ENCODE data around the gene FOXJ3.
A peak's percentile ranks its signal among the peaks of the same experiment; 100 is the strongest.

The FOXJ3 gene

GRCh38 chr1:42266253-42267135 lies 68.5 kb downstream of the FOXJ3 start:
- Mint-ChIP-seq H3K4me1 (peaks cover 31% of the 10 kb centered on the region), H3K36me3 (peaks cover 19% of the 10 kb centered on the region), H3K27me3 (no peaks in the 10 kb centered on the region), H3K4me3 (no peak overlapping the region), H3K9me3 (no peaks in the 10 kb centered on the region), H3K27ac (peak overlapping the region; percentile 2)
- DNase-seq (ENCODE audit: low spot score in 2 of 2) (no peak), ATAC-seq (ENCODE audit: low read depth) (no peak)

- Mint-ChIP-seq H3K27me3 (no peaks in the 10 kb centered on the region), H3K4me1 (peaks cover 27% of the 10 kb centered on the region), H3K27ac (peak overlapping the region; percentile 35), H3K9me3 (no peaks in the 10 kb centered on the region), H3K4me3 (no peak overlapping the region), H3K36me3 (peaks cover 25% of the 10 kb centered on the region)
- DNase-seq (ENCODE audit: low spot score in 2 of 2) (no peak), ATAC-seq (ENCODE audit: low read depth) (no peak)
Observed at GRCh38 chr1:42264511-42265190, 70.4 kb downstream of the FOXJ3 start.

- Mint-ChIP-seq H3K4me3 (no peak overlapping the region), H3K9me3 (no peaks in the 10 kb centered on the region)
Observed at GRCh38 chr1:42263019-42263418, 72.0 kb downstream of the FOXJ3 start.

GRCh38 chr1:42260376-42261070 lies 74.5 kb downstream of the FOXJ3 start:
- H3K27ac Mint-ChIP-seq = peak overlapping the region; percentile 37
- peaks cover 25% of the 10 kb centered on the region for H3K36me3 Mint-ChIP-seq
- H3K4me1 Mint-ChIP-seq = peaks cover 14% of the 10 kb centered on the region
- H3K9me3 Mint-ChIP-seq = no peaks in the 10 kb centered on the region
- H3K27me3 Mint-ChIP-seq = no peaks in the 10 kb centered on the region
- no peak for ATAC-seq (ENCODE audit: low read depth)
- H3K4me3 Mint-ChIP-seq = no peak overlapping the region
- no peak for DNase-seq (ENCODE audit: low spot score in 2 of 2)

More at GRCh38 chr1:42263019-42263418, 72.0 kb downstream of the FOXJ3 start:
- H3K27me3 Mint-ChIP-seq = no peaks in the 10 kb centered on the region
- no peak for DNase-seq (ENCODE audit: low spot score in 2 of 2)
- H3K27ac Mint-ChIP-seq = no peak overlapping the region
- peaks cover 28% of the 10 kb centered on the region for H3K4me1 Mint-ChIP-seq
- ATAC-seq (ENCODE audit: low read depth) = no peak
- H3K36me3 Mint-ChIP-seq = peaks cover 28% of the 10 kb centered on the region

- H3K36me3 Mint-ChIP-seq = peaks cover 30% of the 10 kb centered on the region
Observed at GRCh38 chr1:42259739-42260064, 75.3 kb downstream of the FOXJ3 start.

GRCh38 chr1:42259059-42259738 lies 75.8 kb downstream of the FOXJ3 start:
- Mint-ChIP-seq H3K36me3 (peaks cover 27% of the 10 kb centered on the region), H3K4me1 (peaks cover 14% of the 10 kb centered on the region), H3K4me3 (no peak overlapping the region), H3K27me3 (no peaks in the 10 kb centered on the region), H3K27ac (peak overlapping the region; percentile 9), H3K9me3 (peaks cover 2% of the 10 kb centered on the region)
- DNase-seq (ENCODE audit: low spot score in 2 of 2) (no peak), ATAC-seq (ENCODE audit: low read depth) (no peak)

More at GRCh38 chr1:42259739-42260064, 75.3 kb downstream of the FOXJ3 start:
- Mint-ChIP-seq H3K4me1 (peaks cover 14% of the 10 kb centered on the region), H3K4me3 (no peak overlapping the region), H3K9me3 (peaks cover 2% of the 10 kb centered on the region), H3K27me3 (no peaks in the 10 kb centered on the region), H3K27ac (peak overlapping the region; percentile 9)
- DNase-seq (ENCODE audit: low spot score in 2 of 2) = no peak
- no peak for ATAC-seq (ENCODE audit: low read depth)

- ATAC-seq (ENCODE audit: low read depth) (no peak), DNase-seq (ENCODE audit: low spot score in 2 of 2) (no peak)
- H3K9me3 Mint-ChIP-seq = peaks cover 2% of the 10 kb centered on the region
- H3K27ac Mint-ChIP-seq = peak overlapping the region; percentile 1
- H3K36me3 Mint-ChIP-seq = peaks cover 23% of the 10 kb centered on the region
- H3K4me1 Mint-ChIP-seq = peaks cover 14% of the 10 kb centered on the region
- H3K27me3 Mint-ChIP-seq = no peaks in the 10 kb centered on the region
- H3K4me3 Mint-ChIP-seq = no peak overlapping the region
Observed at GRCh38 chr1:42258218-42258617, 76.8 kb downstream of the FOXJ3 start.

- DNase-seq (ENCODE audit: low spot score in 2 of 2) (no peak), ATAC-seq (ENCODE audit: low read depth) (no peak)
- no peak overlapping the region for H3K27ac Mint-ChIP-seq
- H3K4me1 Mint-ChIP-seq = peaks cover 11% of the 10 kb centered on the region
- peaks cover 3% of the 10 kb centered on the region for H3K9me3 Mint-ChIP-seq
- peaks cover 36% of the 10 kb centered on the region for H3K36me3 Mint-ChIP-seq
- no peaks in the 10 kb centered on the region for H3K27me3 Mint-ChIP-seq
- no peak overlapping the region for H3K4me3 Mint-ChIP-seq
Observed at GRCh38 chr1:42251042-42251441, 84.0 kb downstream of the FOXJ3 start.

GRCh38 chr1:42250164-42250563 lies 84.9 kb downstream of the FOXJ3 start:
- no peak overlapping the region for H3K27ac Mint-ChIP-seq
- DNase-seq (ENCODE audit: low spot score in 2 of 2) (no peak), ATAC-seq (ENCODE audit: low read depth) (no peak)
- H3K27me3 Mint-ChIP-seq = no peaks in the 10 kb centered on the region
- H3K4me1 Mint-ChIP-seq = peaks cover 19% of the 10 kb centered on the region
- peaks cover 41% of the 10 kb centered on the region for H3K36me3 Mint-ChIP-seq
- H3K4me3 Mint-ChIP-seq = no peak overlapping the region
- peaks cover 3% of the 10 kb centered on the region for H3K9me3 Mint-ChIP-seq

- ATAC-seq (ENCODE audit: low read depth) = no peak
- DNase-seq (ENCODE audit: low spot score in 2 of 2) = no peak
- H3K27ac Mint-ChIP-seq = peak overlapping the region; percentile 8
- H3K4me1 Mint-ChIP-seq = peaks cover 35% of the 10 kb centered on the region
- no peak overlapping the region for H3K4me3 Mint-ChIP-seq
- peaks cover 63% of the 10 kb centered on the region for H3K36me3 Mint-ChIP-seq
- H3K27me3 Mint-ChIP-seq = no peaks in the 10 kb centered on the region
- H3K9me3 Mint-ChIP-seq = peaks cover 13% of the 10 kb centered on the region
Observed at GRCh38 chr1:42240966-42241755, 93.9 kb downstream of the FOXJ3 start.

- Mint-ChIP-seq H3K36me3 (peaks cover 51% of the 10 kb centered on the region), H3K4me3 (no peak overlapping the region), H3K9me3 (peaks cover 13% of the 10 kb centered on the region), H3K4me1 (peaks cover 24% of the 10 kb centered on the region), H3K27ac (no peak overlapping the region), H3K27me3 (no peaks in the 10 kb centered on the region)
- DNase-seq (ENCODE audit: low spot score in 2 of 2) = no peak
- no peak for ATAC-seq (ENCODE audit: low read depth)
Observed at GRCh38 chr1:42239555-42239954, 95.5 kb downstream of the FOXJ3 start.

GRCh38 chr1:42239041-42239440 lies 96.0 kb downstream of the FOXJ3 start:
- Mint-ChIP-seq H3K9me3 (peaks cover 11% of the 10 kb centered on the region), H3K4me1 (peaks cover 21% of the 10 kb centered on the region), H3K27ac (peak overlapping the region; percentile 62), H3K27me3 (no peaks in the 10 kb centered on the region), H3K4me3 (no peak overlapping the region), H3K36me3 (peaks cover 48% of the 10 kb centered on the region)
- DNase-seq (ENCODE audit: low spot score in 2 of 2) = no peak
- no peak for ATAC-seq (ENCODE audit: low read depth)

- peaks cover 8% of the 10 kb centered on the region for H3K4me1 Mint-ChIP-seq
- ATAC-seq (ENCODE audit: low read depth) (no peak), DNase-seq (ENCODE audit: low spot score in 2 of 2) (no peak)
- H3K4me3 Mint-ChIP-seq = no peak overlapping the region
- H3K27ac Mint-ChIP-seq = no peak overlapping the region
- H3K36me3 Mint-ChIP-seq = peaks cover 8% of the 10 kb centered on the region
- no peaks in the 10 kb centered on the region for H3K27me3 Mint-ChIP-seq
- H3K9me3 Mint-ChIP-seq = peaks cover 2% of the 10 kb centered on the region
Observed at GRCh38 chr1:42231253-42231652, 103.8 kb downstream of the FOXJ3 start.
